Transverse colon (tissue), 4 donors: ENCODE data around the gene MTARC2. TPM values are rescaled to one million over a fixed set of nuclear protein-coding genes. Genes with fewer than 3 reads are reported as not detected.

Experiments
- DNase-seq: peaks from one replicate; pipeline ENCODE4 v3.0.0-alpha.2; 2019
- H3K27ac ChIP-seq, 4 donors: fragments of 200-600 bp; sonication (generic); 2 replicates each; pipeline ENCODE4 v1.5.1; 2016 to 2018; ENCODE audit warnings: inconsistent platforms in 4 of 4
- H3K27me3 ChIP-seq: fragments of 200-600 bp; sonication (generic); 2 replicates; pipeline ENCODE4 v1.5.1; 2017; ENCODE audit warnings: inconsistent platforms
- H3K36me3 ChIP-seq, 4 donors: fragments of 200-600 bp; sonication (generic); 2 replicates each; pipeline ENCODE4 v1.5.1; 2017 to 2019; ENCODE audit warnings: inconsistent platforms in 4 of 4
- H3K4me1 ChIP-seq, 4 donors: fragments of 200-600 bp; sonication (generic); 2 replicates each; pipeline ENCODE4 v1.5.1; 2017 to 2020; ENCODE audit warnings: inconsistent platforms in 4 of 4
- H3K4me3 ChIP-seq, 4 donors: fragments of 200-600 bp; sonication (generic); 1 replicate in 1 of 4; 2 replicates in 3 of 4; pipeline versions ENCODE4 v1.5.1 to v1.6.1; 2017 to 2019; ENCODE audit warnings: inconsistent platforms in 4 of 4
- H3K9me3 ChIP-seq, 2 donors: fragments of 200-600 bp; sonication (generic); 2 replicates each; pipeline ENCODE4 v1.5.1; 2017 to 2019; ENCODE audit warnings: inconsistent platforms in 2 of 2
- EP300 ChIP-seq: sonication (generic); formaldehyde crosslinking; IDR thresholded peaks from one replicate; pipeline ENCODE4 v1.6.1; 2017; ENCODE audit warnings: antibody characterized with exemption, low read depth
- POLR2A ChIP-seq: fragments of 450-650 bp; IDR thresholded peaks from one replicate; pipeline ENCODE4 v1.6.1; 2016; ENCODE audit warnings: antibody characterized with exemption, mild to moderate bottlenecking, moderate library complexity
- POLR2AphosphoS5 ChIP-seq, 3 donors: sonication (generic); formaldehyde crosslinking; IDR thresholded peaks; one replicate each; pipeline ENCODE4 v1.6.1; 2016; ENCODE audit warnings: antibody characterized with exemption in 3 of 3
- WGBS, 2 donors: methylation state at CpG; one replicate each; pipeline ENCODE4 v1.1.5; 2018; ENCODE audit warnings: low coverage in 1 of 2; 5-methylcytosine and 5-hydroxymethylcytosine counted together
- in situ Hi-C, 4 donors: fragments of 200-750 bp; cut with MboI; loops; one replicate each; pipeline versions ENCODE4 v1.15.0 to v1.15.1; 2017; ENCODE audit warnings: low sequenced_read_pairs in 3 of 4, low pct_ligation_motif_present in 1 of 4, low pct_unique_long_range_greater_than_20kb in 1 of 4
- intact Hi-C: fragments of 100-400 bp; cut with DNase I; formaldehyde crosslinking; loops from one replicate; pipeline ENCODE4 v1.15.1; 2023; ENCODE audit warnings: low total_unique reads
- total RNA-seq, 4 donors: library from RNA; depleted of rRNA; stranded (reverse); fragments of >200 nt; gene quantifications; one replicate each; pipeline ENCODE4 v1.1.0, GENCODE V29; 2016
- TF ChIP-seq, protein P1 (sequence below), 5 experiments: fragments of 200-600 bp in 3 of 5; fragments of 450-650 bp in 2 of 5; sonication (generic) in 3 of 5; IDR thresholded peaks; 1 replicate in 2 of 5; 2 replicates in 3 of 5; pipeline ENCODE4 v1.5.1; 2016 to 2017; ENCODE audit warnings: antibody characterized with exemption in 5 of 5, inconsistent platforms in 3 of 5, mild to moderate bottlenecking in 2 of 5, moderate library complexity in 1 of 5

Gene MTARC2
- total RNA-seq, 4 donors from 2014 or later = 28.4 to 199 (median 41.7) TPM

DNA sequence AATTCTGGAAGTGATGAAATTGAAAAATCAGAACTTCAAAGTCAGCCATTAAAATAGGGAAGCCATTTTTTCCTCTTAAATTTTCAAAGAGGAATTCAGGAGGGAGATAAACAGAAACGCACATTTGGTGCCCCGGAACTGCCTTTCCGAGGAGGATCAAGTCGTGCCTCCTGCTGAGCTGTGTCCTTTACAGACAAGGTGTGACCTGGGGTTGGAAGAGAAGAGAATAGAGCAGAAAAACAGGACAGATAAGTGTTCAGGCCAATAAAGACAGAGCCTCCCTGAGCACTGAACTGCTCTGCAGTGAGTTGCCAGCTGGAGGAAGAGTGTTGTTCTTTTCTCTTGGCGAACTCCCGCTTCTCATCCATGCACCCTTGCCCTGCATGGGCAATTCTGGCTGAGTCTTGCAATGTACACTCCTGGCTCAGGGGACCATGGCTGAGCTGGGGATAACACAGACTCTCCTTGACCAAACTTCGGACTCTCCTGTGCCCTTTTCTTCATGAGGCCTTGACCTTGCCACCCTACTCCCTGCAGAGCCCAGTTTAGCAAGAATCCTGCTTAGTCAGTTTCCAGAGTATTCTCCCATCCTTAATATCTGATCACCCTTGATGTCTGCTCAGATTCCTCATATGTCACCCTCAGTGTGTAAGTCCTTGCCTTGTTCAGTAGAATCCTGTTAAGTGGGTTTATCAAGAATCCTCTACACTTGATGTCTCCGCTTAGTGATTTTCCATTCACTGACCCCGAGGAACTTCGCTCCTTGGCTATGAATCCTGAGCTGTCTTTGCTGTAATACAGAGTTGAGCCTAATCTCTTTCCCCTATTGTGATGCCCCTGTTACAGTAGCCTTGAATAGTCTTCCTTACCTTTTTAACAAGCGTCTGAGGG, 37.3 kb downstream of the MTARC2 start:
- peaks cover 12 to 40% (median 28%) of the 10 kb centered on the region in 4 donors for H3K4me1 ChIP-seq
- no peak for DNase-seq
- H3K36me3 ChIP-seq = no peaks in the 10 kb centered on the region
- intact Hi-C loops = no loop called here
- H3K27ac ChIP-seq = peak overlapping the region; percentile 87 to 93 (median 90)
- no peaks in the 10 kb centered on the region for H3K27me3 ChIP-seq
- no peaks in the 10 kb centered on the region for H3K9me3 ChIP-seq
- WGBS, 2 donors = 75 to 84% methylated on average over 9 to 11 of the region's 11 CpGs
- H3K4me3 ChIP-seq = peak overlapping the region in 2 of 4 donors; percentile 68 to 70
- in situ Hi-C loops = loop anchor here in 3 of 4 donors (25.0 kb wide), 2 partner anchors 98 to 498 kb away; partner anchors contain the start of gene C1orf115 (in 1 of the 3)
- TF ChIP-seq, protein P1, sequence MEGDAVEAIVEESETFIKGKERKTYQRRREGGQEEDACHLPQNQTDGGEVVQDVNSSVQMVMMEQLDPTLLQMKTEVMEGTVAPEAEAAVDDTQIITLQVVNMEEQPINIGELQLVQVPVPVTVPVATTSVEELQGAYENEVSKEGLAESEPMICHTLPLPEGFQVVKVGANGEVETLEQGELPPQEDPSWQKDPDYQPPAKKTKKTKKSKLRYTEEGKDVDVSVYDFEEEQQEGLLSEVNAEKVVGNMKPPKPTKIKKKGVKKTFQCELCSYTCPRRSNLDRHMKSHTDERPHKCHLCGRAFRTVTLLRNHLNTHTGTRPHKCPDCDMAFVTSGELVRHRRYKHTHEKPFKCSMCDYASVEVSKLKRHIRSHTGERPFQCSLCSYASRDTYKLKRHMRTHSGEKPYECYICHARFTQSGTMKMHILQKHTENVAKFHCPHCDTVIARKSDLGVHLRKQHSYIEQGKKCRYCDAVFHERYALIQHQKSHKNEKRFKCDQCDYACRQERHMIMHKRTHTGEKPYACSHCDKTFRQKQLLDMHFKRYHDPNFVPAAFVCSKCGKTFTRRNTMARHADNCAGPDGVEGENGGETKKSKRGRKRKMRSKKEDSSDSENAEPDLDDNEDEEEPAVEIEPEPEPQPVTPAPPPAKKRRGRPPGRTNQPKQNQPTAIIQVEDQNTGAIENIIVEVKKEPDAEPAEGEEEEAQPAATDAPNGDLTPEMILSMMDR (IDR thresholded peaks at IDR 0.05) = no peak
- TF ChIP-seq POLR2A (no peak), EP300 (no peak), POLR2AphosphoS5 (IDR thresholded peaks at IDR 0.05) (no peak)

DNA sequence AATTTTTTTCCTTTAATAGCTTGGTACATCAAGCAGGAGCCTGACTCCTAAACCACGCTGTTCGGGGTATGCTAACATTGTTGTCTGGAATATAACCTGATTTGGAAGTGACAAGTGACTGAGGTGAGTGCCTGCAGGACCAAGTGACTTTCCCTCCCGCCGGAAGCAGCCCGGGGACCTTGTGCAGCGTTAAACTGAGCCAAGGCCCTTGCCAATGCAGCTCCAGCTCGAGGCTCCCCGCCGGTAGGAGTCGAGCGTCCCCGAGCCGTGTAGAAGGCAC, 37.9 kb downstream of the MTARC2 start:
- H3K27me3 ChIP-seq = no peaks in the 10 kb centered on the region
- 35 to 90% methylated on average over 2 to 13 of the region's 13 CpGs for WGBS, 2 donors
- TF ChIP-seq, protein P1 (IDR thresholded peaks at IDR 0.05) = no peak
- TF ChIP-seq POLR2A = no peak
- TF ChIP-seq EP300 = no peak
- no peak for TF ChIP-seq POLR2AphosphoS5 (IDR thresholded peaks at IDR 0.05)
- no peaks in the 10 kb centered on the region for H3K36me3 ChIP-seq
- no peaks in the 10 kb centered on the region for H3K9me3 ChIP-seq
- DNase-seq = no peak
- peak overlapping the region in 3 of 4 donors; percentile 57 to 70 (median 68) for H3K4me3 ChIP-seq
- in situ Hi-C loops (loop anchor here in 3 of 4 donors (25.0 kb wide), 2 partner anchors 99 to 499 kb away; partner anchors contain the start of gene C1orf115 (in 1 of the 3)), intact Hi-C loops (no loop called here)
- H3K4me1 ChIP-seq = peaks cover 12 to 46% (median 31%) of the 10 kb centered on the region in 4 donors
- H3K27ac ChIP-seq = peak overlapping the region; percentile 87 to 93 (median 90)

DNA sequence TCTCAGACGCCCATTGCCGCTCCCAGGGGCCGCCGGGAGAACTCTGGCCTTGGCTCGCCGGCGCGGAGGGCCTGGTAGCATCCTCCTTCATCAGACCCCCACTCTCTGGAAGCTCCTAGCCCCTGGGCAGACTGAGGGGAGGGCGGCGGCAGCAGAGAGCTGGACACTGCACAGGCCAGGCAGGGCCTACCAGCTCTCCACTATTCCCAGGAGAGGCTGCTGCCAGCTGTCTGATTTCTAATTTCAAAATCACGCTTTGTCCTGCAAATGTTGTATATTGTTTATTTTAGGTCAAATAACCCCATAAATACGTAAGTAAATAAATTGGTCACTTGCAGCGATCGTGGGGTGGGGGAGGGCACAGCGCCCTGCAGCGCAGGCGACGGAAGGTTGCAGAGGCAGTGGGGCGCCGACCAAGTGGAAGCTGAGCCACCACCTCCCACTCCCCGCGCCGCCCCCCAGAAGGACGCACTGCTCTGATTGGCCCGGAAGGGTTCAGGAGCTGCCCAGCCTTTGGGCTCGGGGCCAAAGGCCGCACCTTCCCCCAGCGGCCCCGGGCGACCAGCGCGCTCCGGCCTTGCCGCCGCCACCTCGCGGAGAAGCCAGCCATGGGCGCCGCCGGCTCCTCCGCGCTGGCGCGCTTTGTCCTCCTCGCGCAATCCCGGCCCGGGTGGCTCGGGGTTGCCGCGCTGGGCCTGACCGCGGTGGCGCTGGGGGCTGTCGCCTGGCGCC, 38.4 kb downstream of the MTARC2 start, which contains the start of gene MTARC1:
TSS of gene MTARC1 (plus strand) at position 577 of the 732 bp plus-strand sequence. CDS start at position 609, 32 bp downstream.
- Histone ChIP-seq H3K4me1 (peaks cover 12 to 50% (median 33%) of the 10 kb centered on the region in 4 donors), H3K9me3 (no peaks in the 10 kb centered on the region), H3K27me3 (no peaks in the 10 kb centered on the region), H3K27ac (peak within 1 kb of the TSS; percentile 87 to 93 (median 90)), H3K36me3 (no peaks in the 10 kb centered on the region), H3K4me3 (peak within 1 kb of the TSS; percentile 56 to 70 (median 62))
- in situ Hi-C loops (loop anchor here in 3 of 4 donors (25.0 kb wide), 2 partner anchors 99 to 499 kb away; partner anchors contain the start of gene C1orf115 (in 1 of the 3)), intact Hi-C loops (no loop called here)
- DNase-seq = peak; percentile 86
- TF ChIP-seq POLR2AphosphoS5 (IDR thresholded peaks at IDR 0.05) (peak in 2 of 3 donors; percentile 49 to 68), POLR2A (no peak), EP300 (no peak)
- TF ChIP-seq, protein P1 (IDR thresholded peaks at IDR 0.05) = peak in 3 of 5 experiments; percentile 12 to 27 (median 19)
- WGBS, 2 donors = 5% methylated on average over 41 of the region's 56 CpGs; no CpG with 5 or more reads in 1 of the 2 donors
